ACC112 (cell line): ENCODE measurements around the gene IGFBP5.

Experiments
- H2AFZ ChIP-seq: fragments of 200-600 bp; sonication (generic); one replicate; pipeline ENCODE4 v1.6.0; 2017; ENCODE audit warnings: antibody characterized with exemption, low read length; ENCODE audit not compliant: unreplicated experiment
- H3K27ac ChIP-seq: fragments of 200-600 bp; sonication (generic); 2 replicates; pipeline ENCODE4 v1.5.1; 2014; ENCODE audit warnings: low read depth, mild to moderate bottlenecking, antibody characterized with exemption, low read length, moderate library complexity
- H3K27me3 ChIP-seq: fragments of 200-600 bp; sonication (generic); 2 replicates; pipeline ENCODE4 v1.6.1; 2014; ENCODE audit warnings: mild to moderate bottlenecking, antibody characterized with exemption, low read length, moderate library complexity, mixed read lengths; ENCODE audit not compliant: insufficient read depth
- H3K36me3 ChIP-seq: fragments of 200-600 bp; sonication (generic); 2 replicates; pipeline ENCODE4 v1.6.1; 2016; ENCODE audit warnings: mild to moderate bottlenecking, antibody characterized with exemption, low read length, moderate library complexity, mixed read lengths; ENCODE audit not compliant: insufficient read depth
- H3K4me1 ChIP-seq: fragments of 200-600 bp; sonication (generic); one replicate; pipeline ENCODE4 v1.6.1; 2016; ENCODE audit warnings: low read length, mixed read lengths; ENCODE audit not compliant: insufficient read depth, unreplicated experiment, control insufficient read depth
- H3K4me3 ChIP-seq: fragments of 200-600 bp; sonication (generic); 2 replicates; pipeline ENCODE4 v1.5.1; 2014; ENCODE audit warnings: mild to moderate bottlenecking, low read depth, low read length
- H3K79me2 ChIP-seq: fragments of 200-600 bp; sonication (generic); one replicate; pipeline ENCODE4 v1.6.0; 2016; ENCODE audit warnings: low read length; ENCODE audit not compliant: control insufficient read depth, unreplicated experiment, insufficient read depth

The IGFBP5 gene

GRCh38 chr2:216665717-216666116 is 29.6 kb downstream of the IGFBP5 start:
- no peaks in the 10 kb centered on the region for H3K79me2 ChIP-seq
- H3K4me3 ChIP-seq, result no peak overlapping the region
- no peak overlapping the region for H3K27ac ChIP-seq
- H3K36me3 ChIP-seq, result no peaks in the 10 kb centered on the region
- peaks cover 17% of the 10 kb centered on the region for H3K4me1 ChIP-seq
- no peaks in the 10 kb centered on the region; the same call in none of the 2 replicates for H3K27me3 ChIP-seq
- no peak overlapping the region for H2AFZ ChIP-seq

GRCh38 chr2:216665242-216665641 is 30.1 kb downstream of the IGFBP5 start:
- Histone ChIP-seq H3K4me1 (peaks cover 17% of the 10 kb centered on the region), H2AFZ (no peak overlapping the region), H3K27ac (no peak overlapping the region), H3K79me2 (no peaks in the 10 kb centered on the region), H3K36me3 (no peaks in the 10 kb centered on the region), H3K27me3 (no peaks in the 10 kb centered on the region; the same call in none of the 2 replicates), H3K4me3 (no peak overlapping the region)

- Histone ChIP-seq H2AFZ (no peak overlapping the region), H3K27ac (no peak overlapping the region), H3K36me3 (no peaks in the 10 kb centered on the region), H3K4me1 (peaks cover 17% of the 10 kb centered on the region), H3K4me3 (no peak overlapping the region), H3K79me2 (no peaks in the 10 kb centered on the region), H3K27me3 (no peaks in the 10 kb centered on the region; the same call in none of the 2 replicates)
These were observed 30.7 kb downstream of the IGFBP5 start for GRCh38 chr2:216664593-216665034.

GRCh38 chr2:216663846-216664245 is 31.5 kb downstream of the IGFBP5 start:
- no peak overlapping the region for H3K27ac ChIP-seq
- H3K4me1 ChIP-seq, result peaks cover 17% of the 10 kb centered on the region
- H2AFZ ChIP-seq, result no peak overlapping the region
- H3K79me2 ChIP-seq, result no peaks in the 10 kb centered on the region
- no peaks in the 10 kb centered on the region for H3K36me3 ChIP-seq
- no peak overlapping the region for H3K4me3 ChIP-seq
- no peaks in the 10 kb centered on the region; the same call in 1 of the 2 replicates for H3K27me3 ChIP-seq

- H3K27ac ChIP-seq, result no peak overlapping the region
- peaks cover 17% of the 10 kb centered on the region for H3K4me1 ChIP-seq
- H3K4me3 ChIP-seq, result no peak overlapping the region
- no peaks in the 10 kb centered on the region for H3K36me3 ChIP-seq
- H2AFZ ChIP-seq, result no peak overlapping the region
- no peaks in the 10 kb centered on the region for H3K79me2 ChIP-seq
- H3K27me3 ChIP-seq, result no peaks in the 10 kb centered on the region
These were observed 32.2 kb downstream of the IGFBP5 start for GRCh38 chr2:216663106-216663505.

- H3K4me1 ChIP-seq, result peaks cover 17% of the 10 kb centered on the region
- H3K4me3 ChIP-seq, result no peak overlapping the region
- H3K27ac ChIP-seq, result no peak overlapping the region
- no peak overlapping the region for H2AFZ ChIP-seq
- H3K36me3 ChIP-seq, result no peaks in the 10 kb centered on the region
- no peaks in the 10 kb centered on the region for H3K79me2 ChIP-seq
- no peaks in the 10 kb centered on the region for H3K27me3 ChIP-seq
These were observed 33.5 kb downstream of the IGFBP5 start for GRCh38 chr2:216661639-216662375.

GRCh38 chr2:216661051-216661450 is 34.3 kb downstream of the IGFBP5 start:
- Histone ChIP-seq H3K4me3 (no peak overlapping the region), H2AFZ (no peak overlapping the region), H3K27ac (no peak overlapping the region), H3K4me1 (peaks cover 17% of the 10 kb centered on the region), H3K79me2 (no peaks in the 10 kb centered on the region), H3K27me3 (no peaks in the 10 kb centered on the region), H3K36me3 (no peaks in the 10 kb centered on the region)

GRCh38 chr2:216660496-216660895 is 34.9 kb downstream of the IGFBP5 start:
- no peak overlapping the region for H3K4me3 ChIP-seq
- H3K27me3 ChIP-seq, result no peaks in the 10 kb centered on the region
- no peak overlapping the region for H2AFZ ChIP-seq
- no peaks in the 10 kb centered on the region for H3K36me3 ChIP-seq
- H3K27ac ChIP-seq, result no peak overlapping the region
- peaks cover 12% of the 10 kb centered on the region for H3K4me1 ChIP-seq
- H3K79me2 ChIP-seq, result no peaks in the 10 kb centered on the region

- H3K4me1 ChIP-seq, result peaks cover 5% of the 10 kb centered on the region
- H3K27ac ChIP-seq, result no peak overlapping the region
- no peaks in the 10 kb centered on the region for H3K36me3 ChIP-seq
- no peak overlapping the region for H3K4me3 ChIP-seq
- H3K27me3 ChIP-seq, result no peaks in the 10 kb centered on the region
- no peak overlapping the region for H2AFZ ChIP-seq
- H3K79me2 ChIP-seq, result no peaks in the 10 kb centered on the region
These were observed 36.1 kb downstream of the IGFBP5 start for GRCh38 chr2:216659276-216659675.

- Histone ChIP-seq H3K79me2 (no peaks in the 10 kb centered on the region), H3K36me3 (no peaks in the 10 kb centered on the region), H3K4me3 (no peak overlapping the region), H3K27me3 (no peaks in the 10 kb centered on the region), H3K27ac (no peak overlapping the region), H3K4me1 (peaks cover 10% of the 10 kb centered on the region), H2AFZ (no peak overlapping the region)
These were observed 36.6 kb downstream of the IGFBP5 start for GRCh38 chr2:216658757-216659156.

GRCh38 chr2:216657980-216658379 is 37.4 kb downstream of the IGFBP5 start:
- Histone ChIP-seq H3K27ac (no peak overlapping the region), H3K4me1 (peaks cover 13% of the 10 kb centered on the region)

More at GRCh38 chr2:216657980-216658379, 37.4 kb downstream of the IGFBP5 start:
- Histone ChIP-seq H2AFZ (no peak overlapping the region), H3K4me3 (no peak overlapping the region), H3K27me3 (no peaks in the 10 kb centered on the region), H3K36me3 (no peaks in the 10 kb centered on the region), H3K79me2 (no peaks in the 10 kb centered on the region)
